H9 (cell line): ENCODE measurements around the gene BEND7. TPM values are rescaled to one million over a fixed set of nuclear protein-coding genes. Genes with fewer than 3 reads are reported as not detected.

ENCODE experiments used
- DNase-seq: peaks from one replicate; pipeline ENCODE4 v3.0.0-alpha.2; 2017
- H2AFZ ChIP-seq: one replicate; pipeline ENCODE4 v1.6.1; 2013; ENCODE audit warnings: mild to moderate bottlenecking, low read length, control low read depth, moderate library complexity
- H2AK5ac ChIP-seq: 2 replicates; pipeline ENCODE4 v1.6.1; 2013; ENCODE audit warnings: low read length, control low read depth, mixed read lengths; ENCODE audit not compliant: insufficient read length
- H2BK120ac ChIP-seq: one replicate; pipeline ENCODE4 v1.6.1; 2013; ENCODE audit warnings: low read depth, mild to moderate bottlenecking, low read length, control low read depth, inconsistent platforms; ENCODE audit not compliant: poor library complexity, severe bottlenecking
- H2BK12ac ChIP-seq: 2 replicates; pipeline ENCODE4 v1.6.1; 2013; ENCODE audit warnings: low read length, control low read depth, mixed read lengths, low read depth; ENCODE audit not compliant: insufficient read length
- H2BK15ac ChIP-seq: 2 replicates; pipeline ENCODE4 v1.6.1; 2013; ENCODE audit warnings: low read depth, low read length, control low read depth
- H2BK20ac ChIP-seq: one replicate; pipeline ENCODE4 v1.6.1; 2013; ENCODE audit warnings: low read depth, mild to moderate bottlenecking, low read length, control low read depth, inconsistent platforms; ENCODE audit not compliant: poor library complexity, severe bottlenecking
- H2BK5ac ChIP-seq: 2 replicates; pipeline ENCODE4 v1.6.1; 2013; ENCODE audit warnings: low read length, control low read depth, mixed read lengths; ENCODE audit not compliant: insufficient read length
- H3K14ac ChIP-seq: 2 replicates; pipeline ENCODE4 v1.6.1; 2013; ENCODE audit warnings: low read length, control low read depth; ENCODE audit not compliant: insufficient read depth
- H3K18ac ChIP-seq: 2 replicates; pipeline ENCODE4 v1.6.1; 2013; ENCODE audit warnings: low read depth, mild to moderate bottlenecking, mixed read lengths, low read length, control low read depth; ENCODE audit not compliant: insufficient read length
- H3K23ac ChIP-seq: 2 replicates; pipeline ENCODE4 v1.6.1; 2013; ENCODE audit warnings: low read length, control low read depth, mixed read lengths, low read depth; ENCODE audit not compliant: insufficient read length
- H3K23me2 ChIP-seq: 2 replicates; pipeline ENCODE4 v1.6.1; 2013; ENCODE audit warnings: low read depth, mild to moderate bottlenecking, mixed read lengths, low read length, control low read depth; ENCODE audit not compliant: insufficient read length, poor library complexity, severe bottlenecking
- H3K27ac ChIP-seq: 2 replicates; pipeline ENCODE4 v1.5.1; 2013; ENCODE audit warnings: low read length, control low read depth, mixed read lengths, low read depth; ENCODE audit not compliant: insufficient read length
- H3K27me3 ChIP-seq: 2 replicates; pipeline ENCODE4 v1.6.1; 2013; ENCODE audit warnings: low read length, control low read depth, inconsistent platforms; ENCODE audit not compliant: insufficient read depth
- H3K4ac ChIP-seq: 2 replicates; pipeline ENCODE4 v1.6.1; 2013; ENCODE audit warnings: low read depth, mild to moderate bottlenecking, control low read depth, inconsistent platforms, low read length, moderate library complexity
- H3K4me1 ChIP-seq: 2 replicates; pipeline ENCODE4 v1.6.1; 2013; ENCODE audit warnings: low read length, control low read depth, inconsistent platforms; ENCODE audit not compliant: insufficient read depth
- H3K4me2 ChIP-seq: 2 replicates; pipeline ENCODE4 v1.6.1; 2013; ENCODE audit warnings: low read length, control low read depth, mixed read lengths; ENCODE audit not compliant: insufficient read length, insufficient read depth
- H3K56ac ChIP-seq: 2 replicates; pipeline ENCODE4 v1.6.1; 2013; ENCODE audit warnings: low read depth, mild to moderate bottlenecking, mixed read lengths, low read length, control low read depth; ENCODE audit not compliant: insufficient read length
- H3K79me1 ChIP-seq: 2 replicates; pipeline ENCODE4 v1.6.1; 2013; ENCODE audit warnings: low read depth, mild to moderate bottlenecking, moderate library complexity, low read length, control low read depth, inconsistent platforms; ENCODE audit not compliant: insufficient read depth, poor library complexity, severe bottlenecking
- H3K79me2 ChIP-seq: 2 replicates; pipeline ENCODE4 v1.6.1; 2013; ENCODE audit warnings: low read length, control low read depth, inconsistent platforms; ENCODE audit not compliant: insufficient read depth
- H3K9ac ChIP-seq: 2 replicates; pipeline ENCODE4 v1.6.1; 2013; ENCODE audit warnings: low read length, control low read depth, mixed read lengths; ENCODE audit not compliant: insufficient read length; ENCODE audit errors: extremely low read depth
- H3K9me3 ChIP-seq: one replicate; pipeline ENCODE4 v1.6.1; 2013; ENCODE audit warnings: low read depth, low read length, inconsistent platforms; ENCODE audit not compliant: control insufficient read depth
- H3T11ph ChIP-seq: one replicate; pipeline ENCODE4 v1.6.1; 2013; ENCODE audit warnings: mild to moderate bottlenecking, low read length, control low read depth, inconsistent platforms
- H4K20me1 ChIP-seq: one replicate; pipeline ENCODE4 v1.6.1; 2013; ENCODE audit not compliant: control insufficient read depth, insufficient read length, insufficient read depth
- H4K5ac ChIP-seq: 2 replicates; pipeline ENCODE4 v1.6.1; 2013; ENCODE audit warnings: low read depth, mild to moderate bottlenecking, mixed read lengths, low read length, control low read depth; ENCODE audit not compliant: insufficient read length
- H4K8ac ChIP-seq: replicated peaks from 2 replicates; pipeline ENCODE4 v1.6.1; 2013; ENCODE audit warnings: low read length, control low read depth, mixed read lengths, low read depth; ENCODE audit not compliant: insufficient read length
- H4K91ac ChIP-seq: 2 replicates; pipeline ENCODE4 v1.6.1; 2013; ENCODE audit warnings: low read depth, mild to moderate bottlenecking, moderate library complexity, mixed read lengths, low read length, control low read depth; ENCODE audit not compliant: insufficient read length
- H3K27ac Mint-ChIP-seq, 3 experiments: 2 replicates in 2 of 3; 3 replicates in 1 of 3; pipeline ENCODE4 v1.8.0; 2020 to 2021; ENCODE audit warnings: mixed read lengths in 3 of 3, mild to moderate bottlenecking in 1 of 3, moderate library complexity in 1 of 3
- H3K27me3 Mint-ChIP-seq: 2 replicates; pipeline ENCODE4 v1.8.0; 2021; ENCODE audit warnings: low read depth, mild to moderate bottlenecking, moderate library complexity, mixed read lengths
- H3K36me3 Mint-ChIP-seq, 3 experiments: 2 replicates in 2 of 3; 3 replicates in 1 of 3; pipeline ENCODE4 v1.8.0; 2020 to 2021; ENCODE audit warnings: low read depth in 3 of 3, mixed read lengths in 3 of 3; ENCODE audit not compliant: insufficient read depth in 1 of 3
- H3K4me1 Mint-ChIP-seq, 2 experiments: 2 replicates each; pipeline ENCODE4 v1.8.0; 2020; ENCODE audit warnings: mixed read lengths in 2 of 2
- H3K4me3 Mint-ChIP-seq, 2 experiments: 2 replicates in 1 of 2; 3 replicates in 1 of 2; pipeline ENCODE4 v1.8.0; 2020 to 2021; ENCODE audit warnings: mild to moderate bottlenecking in 2 of 2, mixed read lengths in 2 of 2, moderate library complexity in 1 of 2
- H3K9me3 Mint-ChIP-seq, 2 experiments: 2 replicates in 1 of 2; 3 replicates in 1 of 2; pipeline ENCODE4 v1.8.0; 2020; ENCODE audit warnings: mild to moderate bottlenecking in 2 of 2, mixed read lengths in 2 of 2, moderate library complexity in 1 of 2
- CTCF ChIP-seq: fragments of 200-600 bp; sonication (generic); conservative IDR thresholded peaks from 3 replicates; pipeline ENCODE4 v1.8.0; 2021; ENCODE audit warnings: antibody characterized with exemption, mild to moderate bottlenecking
- total RNA-seq: library from RNA; stranded (reverse); gene quantifications from 2 replicates; pipeline ENCODE4 v1.2.1, GENCODE V29; 2021

Gene BEND7
- total RNA-seq, 1 experiment from 2014 or later = 17.7 TPM

GRCh38 chr10:13396369-13396768 is 132.4 kb downstream of the BEND7 start:
- Histone ChIP-seq H3T11ph (no peak overlapping the region), H3K18ac (no peak overlapping the region), H3K9me3 (peaks cover 10% of the 10 kb centered on the region), H3K27me3 (no peaks in the 10 kb centered on the region), H3K14ac (no peak overlapping the region), H2BK5ac (no peak overlapping the region), H3K23ac (no peak overlapping the region), H3K4ac (no peak overlapping the region), H3K56ac (no peak overlapping the region), H2AK5ac (no peak overlapping the region), H3K79me2 (no peaks in the 10 kb centered on the region; the same call in 1 of the 2 replicates), H4K91ac (no peak overlapping the region), H3K79me1 (no peaks in the 10 kb centered on the region), H3K27ac (no peak overlapping the region), H3K4me2 (no peak overlapping the region), H2BK12ac (no peak overlapping the region), H2AFZ (no peak overlapping the region), H3K23me2 (no peaks in the 10 kb centered on the region), H4K20me1 (no peaks in the 10 kb centered on the region), H2BK20ac (no peak overlapping the region), H2BK15ac (no peak overlapping the region), H4K5ac (no peak overlapping the region), H3K9ac (no peak overlapping the region), H2BK120ac (no peak overlapping the region), H4K8ac (no peak overlapping the region), H3K4me1 (peaks cover 2% of the 10 kb centered on the region; the same call in 1 of the 2 replicates)
- no peak for TF ChIP-seq CTCF
- no peak for DNase-seq
- H3K9me3 Mint-ChIP-seq = peaks cover 20 to 27% of the 10 kb centered on the region in 2 experiments
- H3K4me3 Mint-ChIP-seq = no peak overlapping the region
- H3K36me3 Mint-ChIP-seq = peaks cover 8 to 30% (median 27%) of the 10 kb centered on the region in 3 experiments
- H3K27me3 Mint-ChIP-seq = peaks cover 2% of the 10 kb centered on the region; the same call in 1 of the 2 replicates
- H3K4me1 Mint-ChIP-seq = peaks cover 12 to 24% of the 10 kb centered on the region in 2 experiments
- 0 out of 7 replicates have a peak overlapping the region, but pooled peaks of 1 of the 3 experiments have one; percentile 10 for H3K27ac Mint-ChIP-seq
